HFFc6 (cell line): Measurements from ENCODE around the gene PCLO. TPM values are rescaled to one million over a fixed set of nuclear protein-coding genes. Genes with fewer than 3 reads are reported as not detected.

Experiments used
- DNase-seq: peaks from one replicate; pipeline ENCODE4 v3.0.0-alpha.2; 2018
- H3K27ac Mint-ChIP-seq: 2 replicates; pipeline ENCODE4 v1.8.0; 2020; ENCODE audit warnings: mild to moderate bottlenecking, mixed read lengths
- H3K27me3 Mint-ChIP-seq: 2 replicates; pipeline ENCODE4 v1.8.0; 2021; ENCODE audit warnings: mild to moderate bottlenecking, moderate library complexity, mixed read lengths; ENCODE audit not compliant: insufficient read depth
- H3K36me3 Mint-ChIP-seq: 2 replicates; pipeline ENCODE4 v1.8.0; 2021; ENCODE audit warnings: low read depth, mixed read lengths
- H3K4me1 Mint-ChIP-seq: 2 replicates; pipeline ENCODE4 v1.8.0; 2020; ENCODE audit warnings: low read depth, mixed read lengths
- H3K4me3 Mint-ChIP-seq: 2 replicates; pipeline ENCODE4 v1.8.0; 2020; ENCODE audit warnings: mild to moderate bottlenecking, moderate library complexity, mixed read lengths
- H3K9me3 Mint-ChIP-seq: 2 replicates; pipeline ENCODE4 v1.8.0; 2020; ENCODE audit warnings: mild to moderate bottlenecking, mixed read lengths
- CTCF ChIP-seq: fragments of 200-600 bp; sonication (generic); IDR thresholded peaks from 2 replicates; pipeline ENCODE4 v1.5.0; 2021; ENCODE audit warnings: antibody characterized with exemption, mild to moderate bottlenecking
- total RNA-seq, 6 experiments: library from RNA; stranded (reverse); fragmentation: NEBNext Ultra II Directional; extraction: Animal tissue kit (Norgen Biotek cat#: 25700); gene quantifications; 2 replicates in 1 of 6; 3 replicates in 5 of 6; pipeline ENCODE4 v1.2.3, GENCODE V29; 2021

The PCLO gene
- total RNA-seq, 6 experiments from 2014 or later, result 0.64 to 2.3 (median 1.7) TPM

- H3K27ac Mint-ChIP-seq, result no peak overlapping the region
- TF ChIP-seq CTCF, result no peak
- peaks cover 12% of the 10 kb centered on the region; the same call in 1 of the 2 replicates for H3K4me1 Mint-ChIP-seq
- no peaks in the 10 kb centered on the region for H3K36me3 Mint-ChIP-seq
- H3K27me3 Mint-ChIP-seq, result no peaks in the 10 kb centered on the region
- DNase-seq, result peak; percentile 2
- H3K4me3 Mint-ChIP-seq, result peak overlapping the region; percentile 29; the same call in 1 of the 2 replicates
- peaks cover 10% of the 10 kb centered on the region for H3K9me3 Mint-ChIP-seq
These were observed 320.9 kb downstream of the PCLO start for GRCh38 chr7:82841828-82842227.

GRCh38 chr7:82840061-82840460 lies 322.6 kb downstream of the PCLO start:
- TF ChIP-seq CTCF, result no peak
- Mint-ChIP-seq H3K27me3 (no peaks in the 10 kb centered on the region), H3K4me1 (peaks cover 12% of the 10 kb centered on the region; the same call in 1 of the 2 replicates), H3K27ac (peak overlapping the region; percentile 3; the same call in 1 of the 2 replicates), H3K36me3 (no peaks in the 10 kb centered on the region), H3K9me3 (peaks cover 10% of the 10 kb centered on the region), H3K4me3 (peak overlapping the region; percentile 59)
- no peak for DNase-seq

- H3K9me3 Mint-ChIP-seq, result peaks cover 10% of the 10 kb centered on the region
- H3K27ac Mint-ChIP-seq, result peak overlapping the region; percentile 33; the same call in 1 of the 2 replicates
- no peak for DNase-seq
- TF ChIP-seq CTCF, result no peak
- H3K4me1 Mint-ChIP-seq, result peaks cover 12% of the 10 kb centered on the region; the same call in 1 of the 2 replicates
- H3K36me3 Mint-ChIP-seq, result no peaks in the 10 kb centered on the region
- H3K4me3 Mint-ChIP-seq, result peak overlapping the region; percentile 59
- no peaks in the 10 kb centered on the region for H3K27me3 Mint-ChIP-seq
These were observed 323.1 kb downstream of the PCLO start for GRCh38 chr7:82839555-82839954.

- Mint-ChIP-seq H3K36me3 (no peaks in the 10 kb centered on the region), H3K9me3 (peaks cover 10% of the 10 kb centered on the region), H3K27me3 (no peaks in the 10 kb centered on the region), H3K4me1 (peaks cover 12% of the 10 kb centered on the region; the same call in 1 of the 2 replicates), H3K4me3 (peak overlapping the region; percentile 59; the same call in 1 of the 2 replicates), H3K27ac (no peak overlapping the region; the same call in 1 of the 2 replicates)
- no peak for DNase-seq
- no peak for TF ChIP-seq CTCF
These were observed 323.6 kb downstream of the PCLO start for GRCh38 chr7:82839063-82839462.

- Mint-ChIP-seq H3K36me3 (no peaks in the 10 kb centered on the region), H3K27me3 (no peaks in the 10 kb centered on the region), H3K4me1 (peaks cover 12% of the 10 kb centered on the region; the same call in 1 of the 2 replicates), H3K4me3 (peak overlapping the region; percentile 46; the same call in 1 of the 2 replicates), H3K27ac (peak overlapping the region; percentile 2; the same call in 1 of the 2 replicates), H3K9me3 (peaks cover 10% of the 10 kb centered on the region)
- TF ChIP-seq CTCF, result no peak
- no peak for DNase-seq
These were observed 324.4 kb downstream of the PCLO start for GRCh38 chr7:82838314-82838713.
